Measurements from ENCODE around the gene E2F2.
"Not testable (repeated sequence)": the region's sequence is repeated elsewhere in the genome, so short reads cannot be mapped to it uniquely, and the experiment has no call there.

Gene E2F2

DNA sequence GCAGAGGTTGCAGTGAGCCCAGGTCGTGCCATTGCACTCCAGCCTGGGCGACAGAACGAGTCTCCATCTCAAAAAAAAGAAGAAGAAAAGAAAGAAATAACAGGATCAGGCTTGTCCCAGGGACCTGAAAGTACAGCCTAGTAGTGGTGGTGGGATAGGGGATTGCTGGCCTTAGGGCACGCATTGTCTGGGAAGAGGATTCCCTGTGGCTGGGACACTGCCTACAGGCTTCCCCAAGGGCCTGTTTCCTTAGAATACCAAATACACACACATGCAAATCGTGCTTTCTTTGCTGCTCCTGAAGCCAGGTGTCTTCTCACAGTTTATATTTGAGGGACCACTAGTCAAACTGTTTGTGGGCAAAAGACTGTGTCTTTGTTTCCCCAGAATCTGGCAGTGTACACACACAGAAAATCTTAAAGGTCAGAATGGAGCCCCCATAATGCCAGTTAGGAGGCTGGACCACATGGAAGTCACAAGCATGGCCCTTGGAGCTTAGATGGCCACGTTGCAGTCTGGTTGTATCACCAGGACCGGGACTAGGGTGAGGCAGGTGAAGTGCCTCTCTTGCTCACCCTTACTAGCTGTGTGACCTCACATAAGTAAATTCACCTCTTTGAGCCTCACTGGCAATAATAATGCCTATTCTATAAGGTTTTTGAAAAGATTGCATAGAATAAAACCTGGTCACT, 34.4 kb downstream of the E2F2 start:
- DNase-seq (ENCODE audit: low spot score) = no peak
- TF ChIP-seq, protein P1, sequence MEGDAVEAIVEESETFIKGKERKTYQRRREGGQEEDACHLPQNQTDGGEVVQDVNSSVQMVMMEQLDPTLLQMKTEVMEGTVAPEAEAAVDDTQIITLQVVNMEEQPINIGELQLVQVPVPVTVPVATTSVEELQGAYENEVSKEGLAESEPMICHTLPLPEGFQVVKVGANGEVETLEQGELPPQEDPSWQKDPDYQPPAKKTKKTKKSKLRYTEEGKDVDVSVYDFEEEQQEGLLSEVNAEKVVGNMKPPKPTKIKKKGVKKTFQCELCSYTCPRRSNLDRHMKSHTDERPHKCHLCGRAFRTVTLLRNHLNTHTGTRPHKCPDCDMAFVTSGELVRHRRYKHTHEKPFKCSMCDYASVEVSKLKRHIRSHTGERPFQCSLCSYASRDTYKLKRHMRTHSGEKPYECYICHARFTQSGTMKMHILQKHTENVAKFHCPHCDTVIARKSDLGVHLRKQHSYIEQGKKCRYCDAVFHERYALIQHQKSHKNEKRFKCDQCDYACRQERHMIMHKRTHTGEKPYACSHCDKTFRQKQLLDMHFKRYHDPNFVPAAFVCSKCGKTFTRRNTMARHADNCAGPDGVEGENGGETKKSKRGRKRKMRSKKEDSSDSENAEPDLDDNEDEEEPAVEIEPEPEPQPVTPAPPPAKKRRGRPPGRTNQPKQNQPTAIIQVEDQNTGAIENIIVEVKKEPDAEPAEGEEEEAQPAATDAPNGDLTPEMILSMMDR (IDR thresholded peaks at IDR 0.05; ENCODE audit: extremely low read depth, missing control alignments) = no peak

DNA sequence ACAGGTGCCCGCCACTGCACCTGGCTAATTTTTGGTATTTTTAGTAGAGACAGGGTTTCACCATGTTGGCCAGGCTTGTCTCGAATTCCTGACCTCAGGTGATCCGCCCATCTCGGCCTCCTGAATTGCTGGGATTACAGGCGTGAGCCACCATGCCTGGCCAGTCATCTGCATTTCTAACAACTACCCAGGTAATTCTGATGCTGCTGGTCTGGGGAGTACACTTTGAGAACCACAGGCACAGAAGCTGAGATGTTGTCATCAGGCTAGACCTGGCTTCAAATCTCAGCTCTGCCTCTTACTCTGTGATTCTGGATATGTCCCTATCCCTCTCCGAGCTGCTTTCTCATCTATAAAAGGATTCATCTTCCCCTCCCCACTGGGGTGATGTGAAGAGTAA, 36.2 kb downstream of the E2F2 start:
- not testable (repeated sequence) for DNase-seq (ENCODE audit: low spot score)

DNA sequence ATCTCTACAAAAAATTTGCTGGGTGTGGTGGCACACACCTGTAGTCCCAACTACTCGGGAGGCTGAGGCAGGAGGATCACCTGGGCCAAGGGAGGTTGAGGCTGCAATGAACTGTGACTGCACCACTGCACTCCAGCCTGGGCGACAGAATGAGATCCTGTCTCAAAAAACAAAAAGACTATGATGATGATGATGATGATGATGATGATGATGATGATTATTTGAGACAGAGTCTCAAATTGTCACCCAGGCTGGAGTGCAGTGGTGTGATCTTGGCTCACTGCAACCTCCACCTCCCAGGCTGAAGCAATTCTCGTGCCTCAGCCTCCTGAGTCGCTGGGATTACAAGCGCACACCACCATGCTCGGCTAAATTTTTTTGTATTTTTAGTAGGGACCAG, 38.3 kb downstream of the E2F2 start:
- not testable (repeated sequence) for DNase-seq (ENCODE audit: low spot score)

DNA sequence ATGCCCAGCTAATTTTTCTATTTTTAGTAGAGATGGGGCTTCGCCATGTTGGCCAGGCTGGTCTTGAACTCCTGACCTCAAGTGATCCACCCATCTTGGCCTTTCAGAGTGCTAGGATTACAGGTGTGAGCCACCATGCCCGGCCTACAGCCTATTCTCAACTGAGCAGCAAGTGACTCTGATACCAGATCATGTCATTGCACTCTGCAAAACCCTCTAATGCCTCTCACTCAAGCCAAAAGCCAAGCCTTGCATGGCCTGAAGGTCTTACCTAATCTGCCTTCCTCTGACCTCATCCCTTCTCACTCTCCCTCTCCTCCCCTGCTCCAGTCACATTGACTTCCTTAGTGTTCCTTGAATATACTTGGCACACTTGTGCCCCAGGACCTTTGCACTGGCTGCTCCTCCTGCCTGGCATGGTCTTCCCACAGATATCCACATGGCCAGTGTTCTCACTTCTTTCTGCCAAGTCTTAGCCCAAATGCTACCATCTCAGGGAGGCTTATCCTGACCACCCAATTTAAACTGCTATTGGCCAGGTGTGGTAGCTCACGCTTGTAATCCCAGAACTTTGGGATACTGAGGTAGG, 38.8 kb downstream of the E2F2 start:
- DNase-seq (ENCODE audit: low spot score) = no peak
- TF ChIP-seq, protein P1 (IDR thresholded peaks at IDR 0.05; ENCODE audit: extremely low read depth, missing control alignments) = no peak

DNA sequence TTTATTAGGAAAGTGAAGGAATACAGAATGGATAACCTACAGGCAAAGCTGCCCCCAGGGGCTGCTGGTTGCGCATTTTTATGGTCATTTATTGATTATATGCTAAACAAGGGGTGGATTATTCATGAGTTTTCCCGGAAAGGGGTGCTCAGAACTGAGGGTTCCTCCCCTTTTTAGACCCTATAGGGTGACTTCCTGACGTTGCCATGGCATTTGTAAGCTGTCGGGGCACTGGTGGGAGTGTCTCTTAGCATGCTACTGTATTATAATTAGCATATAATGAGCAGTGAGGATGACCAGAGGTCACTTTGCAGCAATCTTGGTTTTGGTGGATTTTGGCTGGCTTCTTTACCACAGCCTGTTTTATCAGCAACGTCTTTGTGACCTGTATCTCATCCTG, 41.2 kb downstream of the E2F2 start:
- DNase-seq (ENCODE audit: low spot score) = no peak
- TF ChIP-seq, protein P1 (IDR thresholded peaks at IDR 0.05; ENCODE audit: extremely low read depth, missing control alignments) = no peak

DNA sequence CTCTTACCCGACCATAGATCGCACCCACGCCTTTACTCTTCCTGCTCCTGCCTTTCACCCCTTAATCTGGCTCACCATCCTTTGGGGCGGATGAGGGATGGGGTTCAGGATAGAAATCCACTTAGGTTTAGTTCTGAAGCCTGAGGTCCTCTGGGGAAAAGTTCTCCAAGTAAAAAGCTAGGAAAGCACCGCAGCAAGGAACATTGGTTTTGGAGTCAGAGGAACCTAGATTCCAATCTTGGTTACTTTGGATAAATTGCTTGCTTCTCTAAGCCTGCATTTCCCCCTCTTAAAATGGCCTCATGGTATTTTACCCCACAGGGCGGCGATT, 46.1 kb downstream of the E2F2 start:
- DNase-seq (ENCODE audit: low spot score) = no peak
- TF ChIP-seq, protein P1 (IDR thresholded peaks at IDR 0.05; ENCODE audit: extremely low read depth, missing control alignments) = no peak

DNA sequence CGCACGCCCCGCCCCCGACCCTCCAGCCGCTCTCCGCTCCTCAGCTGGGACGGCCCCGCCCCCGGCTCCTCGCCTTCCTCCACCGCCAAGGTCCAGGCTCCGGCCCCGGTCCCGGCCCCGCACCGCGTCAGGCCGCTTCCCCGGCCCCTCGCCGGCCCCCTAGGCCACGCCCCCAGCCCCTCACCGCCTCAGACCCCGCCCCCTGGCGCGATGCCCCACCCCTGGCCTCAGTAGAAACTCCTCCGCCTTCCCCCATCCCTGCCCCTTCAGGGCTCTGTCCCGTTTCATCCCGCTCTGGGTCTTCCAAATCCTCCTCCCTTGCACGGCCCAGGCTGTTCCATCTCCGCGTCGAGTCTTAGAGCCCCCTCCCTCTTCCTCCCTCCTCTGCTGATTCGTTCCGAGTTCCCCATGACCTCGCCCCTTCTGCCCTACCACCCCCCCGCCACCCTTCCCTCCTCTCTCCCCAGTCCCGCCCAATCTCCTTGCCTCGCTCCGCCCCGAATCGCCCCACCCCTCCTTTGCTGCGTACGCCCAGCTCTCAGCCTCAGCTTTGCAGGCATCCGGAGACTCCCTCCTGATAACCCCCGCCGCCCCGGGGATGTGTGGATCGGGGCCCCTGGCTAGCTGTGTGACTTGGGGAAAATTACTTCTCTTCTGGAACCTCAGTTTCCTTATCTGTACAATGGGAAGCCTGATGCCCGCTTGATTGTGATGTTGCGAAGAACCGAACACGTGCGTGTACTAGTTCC, 46.6 kb downstream of the E2F2 start:
- peak; percentile 94 for DNase-seq (ENCODE audit: low spot score)
- TF ChIP-seq, protein P1 (IDR thresholded peaks at IDR 0.05; ENCODE audit: extremely low read depth, missing control alignments) = no peak

DNA sequence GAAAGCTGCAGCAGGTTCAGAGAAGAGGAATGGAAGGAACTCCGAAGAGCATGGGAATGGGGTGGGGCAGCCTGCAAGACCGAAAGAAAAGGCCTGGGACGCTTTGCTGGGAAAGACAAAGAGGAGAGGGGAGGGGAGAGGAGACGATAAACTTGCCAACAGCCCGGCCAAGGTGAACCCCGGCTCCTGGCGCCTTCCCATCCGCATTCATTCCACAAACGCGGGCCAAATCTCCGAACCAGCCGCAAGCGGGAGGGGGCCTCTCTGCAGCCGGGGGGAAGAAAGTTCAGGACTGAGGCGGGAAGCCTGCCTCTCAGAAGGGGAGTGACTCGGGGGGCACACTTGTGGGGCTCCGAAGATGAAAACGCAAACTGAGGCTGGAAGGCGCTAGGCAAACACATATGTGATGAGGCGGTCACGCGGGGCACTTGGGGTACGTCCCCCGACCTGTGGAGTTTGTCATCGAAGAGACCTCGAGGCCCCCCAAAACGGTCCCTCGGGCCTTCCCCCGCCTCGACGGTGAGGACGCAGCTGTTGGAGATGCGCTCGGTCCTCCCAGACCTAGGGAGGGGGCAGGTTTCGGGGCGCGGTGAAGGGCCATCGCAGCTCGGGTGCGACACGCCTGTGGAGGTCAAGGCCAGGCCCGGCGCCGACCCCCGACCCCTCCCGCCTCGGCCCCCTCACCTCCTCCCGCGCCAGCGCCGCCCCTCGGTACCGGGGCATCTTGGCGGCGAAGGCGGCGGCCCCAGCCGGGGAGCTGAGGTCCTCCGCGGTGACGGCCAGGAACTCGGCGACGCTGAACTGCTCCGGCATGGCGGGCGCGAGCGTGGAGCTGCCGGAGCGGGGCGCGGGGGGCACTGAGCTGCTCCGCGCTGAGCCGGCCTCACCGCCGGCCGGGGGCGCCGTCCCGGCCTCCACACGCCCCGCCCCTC, 47.4 kb downstream of the E2F2 start, which contains the start of gene ASAP3:
Gene ASAP3 (minus strand): TSS at position 859 of the 932 bp plus-strand sequence. CDS start 46 bp downstream, at position 813.
- DNase-seq (ENCODE audit: low spot score) = no peak
- TF ChIP-seq, protein P1 (IDR thresholded peaks at IDR 0.05; ENCODE audit: extremely low read depth, missing control alignments) = peak; percentile 9
